HPDE6-E6E7 (cell line): ENCODE results near the gene CMIP.
A peak's percentile ranks its signal among the peaks of the same experiment; 100 is the strongest.
"Not testable (repeated sequence)": the region's sequence is repeated elsewhere in the genome, so short reads cannot be mapped to it uniquely, and the experiment has no call there.

Experiments used
- DNase-seq: peaks from one replicate; pipeline ENCODE4 v3.0.0; 2011; ENCODE audit warnings: missing footprints; ENCODE audit errors: extremely low spot score

Gene CMIP

GRCh38 chr16:81444448-81445121, at the start of gene CMIP:
Gene CMIP (plus strand): TSS chr16:81444808.
- peak; percentile 88 for DNase-seq

- no peak for DNase-seq
Observed at GRCh38 chr16:81394966-81395655, 49.5 kb upstream of the CMIP start.

- no peak for DNase-seq
Observed at GRCh38 chr16:81397058-81397878, 47.3 kb upstream of the CMIP start.

- DNase-seq = no peak
Observed at GRCh38 chr16:81397879-81398520, 46.6 kb upstream of the CMIP start.

GRCh38 chr16:81399909-81400308, 44.7 kb upstream of the CMIP start:
- no peak for DNase-seq

- DNase-seq = peak; percentile 99
Observed at GRCh38 chr16:81401035-81401950, 43.3 kb upstream of the CMIP start.

GRCh38 chr16:81403208-81403600, 41.4 kb upstream of the CMIP start:
- DNase-seq = no peak

- peak; percentile 84 for DNase-seq
Observed at GRCh38 chr16:81403601-81404391, 40.8 kb upstream of the CMIP start.

GRCh38 chr16:81405002-81405401, 39.6 kb upstream of the CMIP start:
- not testable (repeated sequence) for DNase-seq

- DNase-seq = peak; percentile 96
Observed at GRCh38 chr16:81405702-81406113, 38.9 kb upstream of the CMIP start.

GRCh38 chr16:81408409-81408950, 36.1 kb upstream of the CMIP start:
- DNase-seq = no peak

- no peak for DNase-seq
Observed at GRCh38 chr16:81409016-81409556, 35.5 kb upstream of the CMIP start.

- DNase-seq = no peak
Observed at GRCh38 chr16:81410643-81411293, 33.8 kb upstream of the CMIP start.

GRCh38 chr16:81413245-81413990, 31.2 kb upstream of the CMIP start:
- DNase-seq = no peak

- no peak for DNase-seq
Observed at GRCh38 chr16:81415751-81416150, 28.9 kb upstream of the CMIP start.

GRCh38 chr16:81416749-81417148, 27.9 kb upstream of the CMIP start:
- no peak for DNase-seq

- DNase-seq = no peak
Observed at GRCh38 chr16:81417210-81417609, 27.4 kb upstream of the CMIP start.

GRCh38 chr16:81419806-81420205, 24.8 kb upstream of the CMIP start:
- DNase-seq = no peak
